ENCODE data around the gene ICAM5.
"Not testable (repeated sequence)": the region's sequence is repeated elsewhere in the genome, so short reads cannot be mapped to it uniquely, and the experiment has no call there.

ICAM5 gene

DNA sequence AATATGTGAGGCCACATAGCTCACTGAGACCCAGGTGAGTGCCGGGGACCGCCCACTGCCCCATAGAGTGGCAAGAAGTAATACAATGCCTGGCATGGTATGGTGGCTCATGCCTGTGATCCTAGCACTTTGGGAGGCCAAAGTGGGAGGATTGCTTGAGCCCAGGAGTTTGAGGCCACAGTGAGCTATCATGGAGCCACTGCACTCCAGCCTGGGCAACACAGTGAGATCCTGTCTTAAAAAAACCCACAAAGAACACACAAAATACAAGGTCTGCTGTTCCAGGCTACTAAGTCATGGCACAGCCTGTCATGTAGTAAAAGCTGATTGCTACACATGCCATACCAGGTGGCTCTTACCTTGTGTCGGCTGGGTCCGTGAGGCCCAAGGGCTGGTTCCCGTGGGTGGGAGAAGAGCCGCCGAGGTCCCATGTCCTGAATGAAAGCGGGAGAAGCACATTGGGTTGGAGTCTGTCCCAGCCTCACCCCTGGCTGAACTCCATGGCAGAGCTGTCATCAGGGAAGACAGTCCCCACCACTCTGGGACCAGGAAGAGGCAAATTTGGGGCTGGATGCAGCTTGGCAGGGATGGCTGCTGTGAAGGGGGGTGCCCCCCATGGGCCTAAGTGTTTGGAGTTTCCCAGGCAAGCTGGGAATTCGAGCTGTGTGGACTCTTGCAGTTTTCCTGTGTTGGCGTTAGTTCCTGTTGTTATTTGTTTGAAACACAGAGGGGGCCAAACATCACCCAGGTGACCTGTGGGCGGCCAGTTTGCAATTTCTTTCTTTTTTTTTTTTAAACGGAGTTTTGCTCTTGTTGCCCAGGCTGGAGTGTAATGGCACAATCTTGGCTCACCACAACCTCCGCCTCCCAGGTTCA lies 29.3 kb downstream of the ICAM5 start:
- DNase-seq = no peak

DNA sequence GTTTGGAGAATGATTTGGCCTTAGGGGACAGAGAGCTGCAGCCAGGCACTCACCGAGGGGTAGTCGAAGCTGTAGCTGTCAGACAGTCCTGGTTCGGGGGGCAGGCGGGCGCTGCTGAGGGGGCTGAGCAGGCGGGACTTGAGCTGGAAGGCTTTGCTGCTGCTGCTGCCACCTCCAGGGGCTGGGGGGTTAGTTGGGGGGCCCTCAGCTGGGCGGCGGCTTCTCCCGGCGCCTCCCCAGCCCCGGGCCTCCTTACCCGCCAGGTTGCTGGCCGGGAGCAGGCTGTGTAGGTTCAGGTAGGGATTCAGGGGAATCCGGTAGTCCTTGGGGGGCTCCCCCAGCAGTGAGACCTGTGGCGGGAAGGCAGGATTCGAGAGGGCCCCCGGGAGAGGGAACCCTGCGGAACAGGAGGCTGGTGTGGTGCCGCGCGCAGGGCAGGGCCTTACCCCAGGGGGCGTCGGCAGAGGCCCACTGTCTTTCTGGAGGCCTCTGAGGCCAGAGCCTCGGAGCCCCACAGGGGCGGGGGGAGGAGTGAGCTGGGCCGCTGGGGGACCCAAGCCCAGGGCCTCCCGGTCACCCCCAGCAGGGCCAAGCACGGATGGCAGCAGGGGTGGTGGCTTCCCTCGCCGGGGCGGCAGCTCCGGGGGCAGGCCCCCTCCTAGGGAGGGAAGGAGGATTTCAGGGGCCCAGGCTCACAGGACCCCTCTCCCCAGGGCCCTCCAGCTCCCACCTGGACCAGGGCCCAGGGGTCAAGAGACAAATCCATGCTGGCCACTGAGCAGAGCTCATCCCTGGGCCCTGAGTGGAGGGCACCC lies 31.1 kb downstream of the ICAM5 start:
- DNase-seq = no peak

- no peak for DNase-seq
These were observed 31.7 kb downstream of the ICAM5 start for GRCh38 chr19:10321417-10321797.

- no peak for DNase-seq
These were observed 32.4 kb downstream of the ICAM5 start for GRCh38 chr19:10321874-10322835.

GRCh38 chr19:10325732-10326131 lies 36.0 kb downstream of the ICAM5 start:
- no peak for DNase-seq

- DNase-seq = no peak
These were observed 38.0 kb downstream of the ICAM5 start for GRCh38 chr19:10327793-10328192.

- DNase-seq = no peak
These were observed 39.0 kb downstream of the ICAM5 start for GRCh38 chr19:10328558-10329429.

GRCh38 chr19:10329555-10329954 lies 39.8 kb downstream of the ICAM5 start:
- no peak for DNase-seq

- no peak for DNase-seq
These were observed 42.6 kb downstream of the ICAM5 start for GRCh38 chr19:10332158-10332964.

DNA sequence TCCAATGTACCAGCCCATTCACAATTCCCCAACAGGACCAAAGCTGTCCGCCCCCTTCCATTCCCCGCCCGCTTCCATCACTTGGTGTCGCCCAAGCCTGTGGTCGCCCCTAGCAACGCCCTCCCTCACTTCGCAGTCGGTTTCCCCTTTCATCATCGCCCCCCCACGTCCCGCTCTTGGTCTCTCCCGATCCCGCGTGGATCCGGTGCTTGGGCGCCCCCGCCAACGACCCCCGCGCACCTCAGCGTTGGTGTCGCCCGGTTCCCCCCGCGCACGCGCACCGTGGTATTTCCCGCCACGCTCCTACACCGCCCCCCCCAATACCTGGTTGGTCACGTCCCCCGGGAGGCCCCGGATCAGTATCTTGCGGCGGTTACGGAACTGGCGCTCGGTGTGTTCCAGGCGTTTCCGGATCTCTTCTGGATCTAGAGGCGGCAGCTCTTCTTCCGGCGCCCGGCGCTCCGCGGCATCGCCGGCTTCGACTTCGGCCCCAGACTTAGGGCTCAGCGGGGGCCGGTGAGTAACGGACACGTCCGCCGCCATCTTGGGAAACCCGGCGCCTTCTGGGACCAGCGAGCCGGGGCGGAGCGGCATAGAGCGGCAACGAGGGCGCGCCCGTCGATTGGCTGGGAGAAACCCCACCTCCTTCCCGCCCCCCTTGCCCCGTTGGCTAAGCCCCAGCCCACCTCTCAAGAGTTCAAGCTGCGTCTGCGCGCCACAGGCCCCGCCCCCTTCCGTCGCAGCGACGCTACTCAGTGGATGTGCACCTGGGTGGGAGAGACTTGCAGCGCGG lies 43.4 kb downstream of the ICAM5 start, which contains the start of gene RAVER1:
Gene RAVER1, minus strand, starts transcription at position 565 of the 793 bp plus-strand sequence. Its CDS starts 22 bp downstream, at position 543.
- DNase-seq = peak; percentile 82 to 98 (median 95)

GRCh38 chr19:10333758-10334587 lies 44.2 kb downstream of the ICAM5 start:
- no peak for DNase-seq

DNA sequence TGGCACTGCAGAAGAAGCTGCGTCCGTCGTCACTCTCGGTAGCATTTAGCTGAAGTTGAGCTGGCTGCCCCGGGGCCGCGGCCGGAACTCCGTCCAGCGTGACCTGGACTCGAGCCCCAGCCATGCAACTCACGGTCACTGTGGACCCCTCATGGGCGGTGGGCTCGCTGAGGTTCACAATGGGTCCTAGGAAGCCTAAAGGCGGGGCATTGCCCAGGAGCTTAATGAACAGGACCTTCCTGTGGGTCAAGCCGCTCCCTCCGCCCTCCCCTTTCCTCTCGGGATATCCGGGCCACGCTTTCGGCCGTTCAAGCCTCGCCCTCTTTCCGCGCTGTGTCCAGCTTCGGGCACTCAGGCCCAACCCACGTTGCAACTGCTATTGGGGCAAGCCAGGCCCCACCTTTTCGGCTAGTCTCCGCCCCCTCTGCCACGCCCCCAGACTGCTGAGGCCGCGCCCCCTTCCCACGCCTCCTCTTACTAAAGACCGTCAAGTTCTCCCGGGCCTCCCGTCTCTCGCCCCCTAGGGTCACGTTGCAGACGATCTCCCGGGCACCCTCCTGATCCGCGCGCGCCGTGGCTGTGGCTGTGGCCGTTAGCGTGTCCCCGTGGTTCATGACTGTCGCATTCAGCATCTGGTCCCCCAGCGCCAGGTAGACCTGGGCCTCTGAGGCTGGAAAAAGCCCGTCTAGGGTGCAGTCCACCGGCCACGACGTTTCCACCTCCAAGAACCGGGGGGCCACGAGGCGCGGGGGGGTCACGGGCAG lies 45.0 kb downstream of the ICAM5 start:
- DNase-seq = peak in 50 of 51 donors; percentile 3 to 81 (median 61)

DNA sequence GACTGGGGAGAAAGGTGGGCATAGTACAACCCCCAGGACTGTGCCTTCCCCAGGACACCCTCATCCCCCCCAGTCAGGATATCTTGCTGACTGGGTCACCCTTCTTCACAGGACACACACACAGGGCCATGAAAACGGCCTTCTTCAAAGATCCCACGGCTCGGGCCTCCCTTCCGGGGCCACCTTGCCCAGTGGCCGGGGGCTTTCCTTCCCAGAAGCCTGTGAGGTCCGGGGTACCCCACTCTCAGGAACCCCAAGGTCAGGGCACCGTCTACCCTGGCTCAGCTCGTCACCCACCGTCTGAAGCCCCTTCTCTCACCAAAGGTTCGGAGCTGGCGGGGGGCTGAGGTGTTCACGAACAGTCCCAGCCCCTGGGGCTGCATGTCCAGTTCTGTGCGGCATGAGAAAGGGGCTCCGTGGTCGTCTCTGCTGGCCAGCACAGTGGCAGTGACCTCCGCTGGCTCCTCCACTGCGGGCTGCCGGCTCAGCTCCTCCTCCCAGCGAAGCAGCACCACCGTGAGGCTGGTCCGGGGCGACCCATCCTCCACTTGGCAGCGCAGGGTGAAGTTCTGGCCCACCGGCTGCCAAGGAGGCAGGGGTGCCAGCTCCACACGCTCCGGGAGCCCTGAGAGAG lies 45.7 kb downstream of the ICAM5 start:
- DNase-seq = peak in 19 of 51 donors; percentile 5 to 49 (median 24)

DNA sequence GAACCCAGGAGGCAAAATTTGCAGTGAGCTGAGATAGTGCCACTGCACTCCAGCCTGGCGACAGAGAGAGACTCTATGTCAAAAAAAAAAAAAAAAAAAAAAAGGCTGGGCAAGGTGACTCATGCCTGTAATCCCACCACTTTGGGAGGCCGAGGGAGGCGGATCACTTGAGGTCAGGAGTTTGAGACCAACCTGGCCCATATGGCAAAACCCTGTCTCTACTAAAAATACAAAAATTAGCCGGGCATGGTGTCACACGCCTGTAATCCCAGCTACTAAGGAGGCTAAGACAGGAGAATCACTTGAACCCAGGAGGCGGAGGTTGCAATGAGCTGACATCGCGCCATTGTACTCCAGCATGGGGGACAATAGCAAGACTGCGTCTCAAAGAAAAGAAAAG lies 47.0 kb downstream of the ICAM5 start:
- DNase-seq = not testable (repeated sequence)

GRCh38 chr19:10338940-10339339 lies 49.2 kb downstream of the ICAM5 start:
- DNase-seq = no peak

GRCh38 chr19:10339380-10339960 lies 49.7 kb downstream of the ICAM5 start, which contains the start of gene ICAM3:
Gene ICAM3, minus strand, starts transcription at chr19:10339624. Its CDS starts 10 bp downstream, at chr19:10339614.
- DNase-seq = no peak

Measured in hypothalamus (tissue), 51 donors.